ENCODE results near the gene SALL4.

The SALL4 gene

GRCh38 chr20:51811514-51812128, 9.3 kb upstream of the SALL4 start (continued):
- TF ChIP-seq ZNF211 (tag by site-specific recombination; IDR thresholded peaks at IDR 0.05; ENCODE audit: low read depth) (no peak), ZNF19 (tag by site-specific recombination; IDR thresholded peaks at IDR 0.05; ENCODE audit: low read depth) (no peak)

GRCh38 chr20:51811042-51811355, 8.7 kb upstream of the SALL4 start:
- no peaks in the 10 kb centered on the region for H3K4me1 ChIP-seq (ENCODE audit: control insufficient read depth, insufficient read depth, low read length)
- H3K9me3 ChIP-seq (ENCODE audit: control insufficient read depth, insufficient read depth, low read depth, low read length): no peaks in the 10 kb centered on the region
- CTCF ChIA-PET: no interaction called here
- TF ChIP-seq ZNF560 (tag by site-specific recombination; IDR thresholded peaks at IDR 0.05; ENCODE audit: borderline replicate concordance) (no peak), ZXDB (tag by site-specific recombination; IDR thresholded peaks at IDR 0.05) (no peak), ZNF433 (tag by site-specific recombination; IDR thresholded peaks at IDR 0.05; ENCODE audit: low read depth) (no peak), ZNF629 (tag by site-specific recombination; IDR thresholded peaks at IDR 0.05) (no peak), ZNF391 (tag by site-specific recombination; IDR thresholded peaks at IDR 0.05; ENCODE audit: borderline replicate concordance, low read depth) (no peak), ZNF121 (tag by site-specific recombination; IDR thresholded peaks at IDR 0.05) (no peak), BCL6B (tag by site-specific recombination; IDR thresholded peaks at IDR 0.05) (no peak), ZNF274 (IDR thresholded peaks at IDR 0.05; ENCODE audit: low read length) (no peak), ZNF274 (tag by site-specific recombination; IDR thresholded peaks at IDR 0.05; ENCODE audit: borderline replicate concordance) (no peak), ZNF692 (tag by site-specific recombination; IDR thresholded peaks at IDR 0.05) (no peak), SP7 (tag by site-specific recombination; IDR thresholded peaks at IDR 0.05) (no peak), ZNF549 (tag by site-specific recombination; IDR thresholded peaks at IDR 0.05) (no peak), ZBTB17 (tag by site-specific recombination; IDR thresholded peaks at IDR 0.05) (no peak), HOXC10 (CRISPR knock-in tag; IDR thresholded peaks at IDR 0.05) (no peak), ZNF266 (tag by site-specific recombination; IDR thresholded peaks at IDR 0.05; ENCODE audit: low read depth) (no peak), ZNF600 (tag by site-specific recombination; IDR thresholded peaks at IDR 0.05) (no peak)
- H3K36me3 ChIP-seq (ENCODE audit: control insufficient read depth in 2 of 2, insufficient read depth in 1 of 2, low read length in 2 of 2): no peaks in the 10 kb centered on the region
- H3K27ac ChIP-seq (ENCODE audit: extremely low read depth, low read depth, low read length): no peak overlapping the region
- POLR2A ChIA-PET: no interaction called here
- H3K4me3 ChIP-seq (ENCODE audit: low read depth, low read length): no peak overlapping the region

DNA sequence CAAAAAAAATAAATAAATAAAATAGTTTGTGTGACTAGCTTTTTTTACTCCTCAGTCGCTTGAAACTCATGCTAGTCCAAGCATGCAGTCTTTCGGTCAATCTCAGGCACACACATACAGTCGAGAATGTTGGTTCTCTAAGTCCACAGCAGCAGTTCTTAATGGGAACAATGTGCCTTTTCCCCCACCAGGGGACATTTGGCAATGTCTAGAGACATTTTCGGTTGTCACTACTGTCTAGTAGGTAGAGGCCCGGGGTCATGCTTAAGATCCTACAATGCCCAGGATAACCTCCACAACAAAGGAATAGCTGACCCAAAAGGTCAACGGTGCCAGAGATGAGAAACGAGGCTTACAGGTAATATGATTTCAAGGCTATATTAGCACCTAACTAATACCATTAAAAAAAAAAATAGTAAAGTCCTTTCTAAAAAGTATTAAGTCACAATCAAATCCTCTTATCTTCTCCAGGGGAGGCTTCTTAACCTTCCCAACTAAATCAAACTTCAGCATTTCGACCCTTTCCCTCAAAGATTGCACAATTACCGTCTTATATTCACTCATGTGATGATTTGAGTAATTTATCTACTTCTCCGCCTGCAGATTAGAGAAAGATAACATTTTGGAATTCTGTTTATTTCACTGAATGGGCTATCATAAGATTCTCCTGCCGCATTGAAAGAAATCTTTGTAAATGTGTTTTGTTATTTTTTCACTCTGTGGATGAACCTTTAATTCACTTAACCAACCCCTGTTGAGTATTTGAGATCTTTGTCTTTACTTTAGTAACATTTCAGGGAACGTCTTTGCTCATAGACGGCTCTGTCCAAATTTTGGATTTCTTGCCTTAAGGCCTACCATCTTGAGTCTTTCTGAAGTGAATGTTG, 8.1 kb upstream of the SALL4 start:
- H3K4me1 ChIP-seq (ENCODE audit: control insufficient read depth, insufficient read depth, low read length): no peaks in the 10 kb centered on the region
- no peak for TF ChIP-seq ZFP69B (tag by site-specific recombination; IDR thresholded peaks at IDR 0.05)
- no peaks in the 10 kb centered on the region for H3K36me3 ChIP-seq (ENCODE audit: control insufficient read depth in 2 of 2, insufficient read depth in 1 of 2, low read length in 2 of 2)
- H3K9me3 ChIP-seq (ENCODE audit: control insufficient read depth, insufficient read depth, low read depth, low read length): no peaks in the 10 kb centered on the region
- POLR2A ChIA-PET: no interaction called here
- H3K27ac ChIP-seq (ENCODE audit: extremely low read depth, low read depth, low read length): no peak overlapping the region
- CTCF ChIA-PET: interaction anchor here (0.5 to 1.2 kb wide), 2 partner anchors 10 to 195 kb away, joined by 3 read pairs; no protein-coding TSS in a partner anchor
- no peak overlapping the region for H3K4me3 ChIP-seq (ENCODE audit: low read depth, low read length)

Data from HEK293 (cell line).